DOHH2 (cell line): ENCODE measurements around the gene RIPOR3.
"Not testable (repeated sequence)": the region's sequence is repeated elsewhere in the genome, so short reads cannot be mapped to it uniquely, and the experiment has no call there.

Experiments
- H3F3A ChIP-seq: fragments of 200-600 bp; sonication (generic), shearing (Covaris generic); 2 replicates; pipeline ENCODE4 v1.6.0; 2016; ENCODE audit warnings: antibody characterized with exemption, mild to moderate bottlenecking; ENCODE audit not compliant: control insufficient read depth, insufficient read depth
- H3K27ac ChIP-seq: fragments of 200-600 bp; sonication (generic); 2 replicates; pipeline ENCODE4 v1.5.1; 2014; ENCODE audit warnings: low read depth, mild to moderate bottlenecking, low read length, moderate library complexity
- H3K27me3 ChIP-seq: fragments of 200-600 bp; sonication (generic); 2 replicates; pipeline ENCODE4 v1.6.1; 2014; ENCODE audit warnings: mild to moderate bottlenecking, low read length, mixed read lengths; ENCODE audit not compliant: control insufficient read depth
- H3K36me3 ChIP-seq: fragments of 200-600 bp; sonication (generic); 2 replicates; pipeline ENCODE4 v1.6.1; 2014; ENCODE audit warnings: mild to moderate bottlenecking, low read length, moderate library complexity, mixed read lengths; ENCODE audit not compliant: control insufficient read depth
- H3K4me1 ChIP-seq: fragments of 200-600 bp; sonication (generic); 2 replicates; pipeline ENCODE4 v1.6.1; 2014; ENCODE audit warnings: mild to moderate bottlenecking, low read length, mixed read lengths; ENCODE audit not compliant: control insufficient read depth
- H3K4me2 ChIP-seq: fragments of 200-600 bp; sonication (generic); 2 replicates; pipeline ENCODE4 v1.6.0; 2014; ENCODE audit warnings: mild to moderate bottlenecking, low read length, moderate library complexity
- H3K4me3 ChIP-seq: fragments of 200-600 bp; sonication (generic); 2 replicates; pipeline ENCODE4 v1.5.1; 2014; ENCODE audit warnings: mild to moderate bottlenecking, low read length, mixed read lengths
- H3K79me2 ChIP-seq: fragments of 200-600 bp; sonication (generic); 2 replicates; pipeline ENCODE4 v1.6.1; 2014; ENCODE audit warnings: mild to moderate bottlenecking, low read length, mixed read lengths; ENCODE audit not compliant: control insufficient read depth
- H3K9me2 ChIP-seq: fragments of 200-600 bp; sonication (generic); replicated peaks from 2 replicates; pipeline ENCODE4 v1.6.1; 2014; ENCODE audit warnings: mild to moderate bottlenecking, low read length, mixed read lengths; ENCODE audit not compliant: control insufficient read depth
- H3K9me3 ChIP-seq: fragments of 200-600 bp; sonication (generic); 2 replicates; pipeline ENCODE4 v1.6.1; 2014; ENCODE audit warnings: antibody characterized with exemption, low read length, mixed read lengths; ENCODE audit not compliant: control insufficient read depth, insufficient read depth
- H4K20me1 ChIP-seq: fragments of 200-600 bp; sonication (generic); 2 replicates; pipeline ENCODE4 v1.6.0; 2014; ENCODE audit warnings: low read depth, mild to moderate bottlenecking, antibody characterized with exemption, low read length, moderate library complexity; ENCODE audit not compliant: control insufficient read depth, insufficient read depth
- CTCF ChIP-seq: fragments of 200-600 bp; sonication (generic); IDR thresholded peaks from one replicate; pipeline ENCODE4 v1.5.1; 2014; ENCODE audit warnings: antibody characterized with exemption, mild to moderate bottlenecking, low read depth, low read length; ENCODE audit not compliant: poor library complexity, severe bottlenecking
- EZH2phosphoT487 ChIP-seq: fragments of 200-600 bp; sonication (generic); IDR thresholded peaks from 2 replicates; pipeline ENCODE4 v1.6.1; 2017; ENCODE audit warnings: borderline replicate concordance, mild to moderate bottlenecking, antibody characterized with exemption, low read length, moderate library complexity, mixed read lengths

The RIPOR3 gene

GRCh38 chr20:50672400-50673145, 18.8 kb downstream of the RIPOR3 start:
- Histone ChIP-seq H4K20me1 (no peaks in the 10 kb centered on the region), H3K4me3 (no peak overlapping the region), H3K36me3 (no peaks in the 10 kb centered on the region), H3K27me3 (peaks cover 8% of the 10 kb centered on the region), H3F3A (no peaks in the 10 kb centered on the region), H3K27ac (no peak overlapping the region), H3K9me2 (no peaks in the 10 kb centered on the region), H3K79me2 (no peaks in the 10 kb centered on the region), H3K4me2 (no peak overlapping the region), H3K4me1 (no peaks in the 10 kb centered on the region), H3K9me3 (no peaks in the 10 kb centered on the region)
- no peak for TF ChIP-seq EZH2phosphoT487
- no peak for TF ChIP-seq CTCF

- no peaks in the 10 kb centered on the region for H3K36me3 ChIP-seq
- TF ChIP-seq EZH2phosphoT487 (no peak), CTCF (no peak)
- no peak overlapping the region for H3K4me2 ChIP-seq
- no peaks in the 10 kb centered on the region for H3K9me3 ChIP-seq
- H3K27me3 ChIP-seq = peaks cover 8% of the 10 kb centered on the region
- H3K27ac ChIP-seq = no peak overlapping the region
- no peaks in the 10 kb centered on the region for H3K9me2 ChIP-seq
- H3K4me1 ChIP-seq = no peaks in the 10 kb centered on the region
- H3K79me2 ChIP-seq = no peaks in the 10 kb centered on the region
- H3K4me3 ChIP-seq = no peak overlapping the region
- no peaks in the 10 kb centered on the region for H3F3A ChIP-seq
- H4K20me1 ChIP-seq = no peaks in the 10 kb centered on the region
These were observed 19.7 kb downstream of the RIPOR3 start for GRCh38 chr20:50671626-50672025.

- H3K4me3 ChIP-seq, H3K27me3 ChIP-seq, H3K9me3 ChIP-seq, H3K9me2 ChIP-seq, H3K36me3 ChIP-seq, H3K4me1 ChIP-seq, H4K20me1 ChIP-seq, H3K27ac ChIP-seq, H3K4me2 ChIP-seq, H3K79me2 ChIP-seq, H3F3A ChIP-seq: not testable (repeated sequence)
These were observed 20.3 kb downstream of the RIPOR3 start for GRCh38 chr20:50671010-50671409.

- H3K79me2 ChIP-seq = no peaks in the 10 kb centered on the region
- no peaks in the 10 kb centered on the region for H3K9me2 ChIP-seq
- H4K20me1 ChIP-seq = no peaks in the 10 kb centered on the region
- no peaks in the 10 kb centered on the region for H3F3A ChIP-seq
- no peak overlapping the region for H3K27ac ChIP-seq
- no peaks in the 10 kb centered on the region for H3K4me1 ChIP-seq
- H3K9me3 ChIP-seq = no peaks in the 10 kb centered on the region
- no peak overlapping the region for H3K4me2 ChIP-seq
- TF ChIP-seq EZH2phosphoT487 = no peak
- TF ChIP-seq CTCF = no peak
- H3K4me3 ChIP-seq = no peak overlapping the region
- peaks cover 3% of the 10 kb centered on the region for H3K27me3 ChIP-seq
- no peaks in the 10 kb centered on the region for H3K36me3 ChIP-seq
These were observed 21.0 kb downstream of the RIPOR3 start for GRCh38 chr20:50670126-50670862.
